ENCODE measurements around the gene MICALL2. TPM values are rescaled to one million over a fixed set of nuclear protein-coding genes. Genes with fewer than 3 reads are reported as not detected.

The MICALL2 gene
- total RNA-seq, 1 experiment from 2014 or later: 15.7 TPM

- no peaks in the 10 kb centered on the region for H3K27me3 Mint-ChIP-seq (ENCODE audit: low read depth)
- TF ChIP-seq HMGA2 (CRISPR knock-in tag; IDR thresholded peaks at IDR 0.05) (no peak), ZNF416 (CRISPR knock-in tag; IDR thresholded peaks at IDR 0.05) (no peak), NR2C2 (CRISPR knock-in tag; IDR thresholded peaks at IDR 0.05) (no peak), IRF2 (CRISPR knock-in tag; IDR thresholded peaks at IDR 0.05; ENCODE audit: borderline replicate concordance, low read depth) (no peak), RORB (CRISPR knock-in tag; IDR thresholded peaks at IDR 0.05) (no peak)
- TF ChIP-seq, protein P1, sequence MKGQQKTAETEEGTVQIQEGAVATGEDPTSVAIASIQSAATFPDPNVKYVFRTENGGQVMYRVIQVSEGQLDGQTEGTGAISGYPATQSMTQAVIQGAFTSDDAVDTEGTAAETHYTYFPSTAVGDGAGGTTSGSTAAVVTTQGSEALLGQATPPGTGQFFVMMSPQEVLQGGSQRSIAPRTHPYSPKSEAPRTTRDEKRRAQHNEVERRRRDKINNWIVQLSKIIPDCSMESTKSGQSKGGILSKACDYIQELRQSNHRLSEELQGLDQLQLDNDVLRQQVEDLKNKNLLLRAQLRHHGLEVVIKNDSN (CRISPR knock-in tag; IDR thresholded peaks at IDR 0.05): no peak
- TF ChIP-seq, protein P2, sequence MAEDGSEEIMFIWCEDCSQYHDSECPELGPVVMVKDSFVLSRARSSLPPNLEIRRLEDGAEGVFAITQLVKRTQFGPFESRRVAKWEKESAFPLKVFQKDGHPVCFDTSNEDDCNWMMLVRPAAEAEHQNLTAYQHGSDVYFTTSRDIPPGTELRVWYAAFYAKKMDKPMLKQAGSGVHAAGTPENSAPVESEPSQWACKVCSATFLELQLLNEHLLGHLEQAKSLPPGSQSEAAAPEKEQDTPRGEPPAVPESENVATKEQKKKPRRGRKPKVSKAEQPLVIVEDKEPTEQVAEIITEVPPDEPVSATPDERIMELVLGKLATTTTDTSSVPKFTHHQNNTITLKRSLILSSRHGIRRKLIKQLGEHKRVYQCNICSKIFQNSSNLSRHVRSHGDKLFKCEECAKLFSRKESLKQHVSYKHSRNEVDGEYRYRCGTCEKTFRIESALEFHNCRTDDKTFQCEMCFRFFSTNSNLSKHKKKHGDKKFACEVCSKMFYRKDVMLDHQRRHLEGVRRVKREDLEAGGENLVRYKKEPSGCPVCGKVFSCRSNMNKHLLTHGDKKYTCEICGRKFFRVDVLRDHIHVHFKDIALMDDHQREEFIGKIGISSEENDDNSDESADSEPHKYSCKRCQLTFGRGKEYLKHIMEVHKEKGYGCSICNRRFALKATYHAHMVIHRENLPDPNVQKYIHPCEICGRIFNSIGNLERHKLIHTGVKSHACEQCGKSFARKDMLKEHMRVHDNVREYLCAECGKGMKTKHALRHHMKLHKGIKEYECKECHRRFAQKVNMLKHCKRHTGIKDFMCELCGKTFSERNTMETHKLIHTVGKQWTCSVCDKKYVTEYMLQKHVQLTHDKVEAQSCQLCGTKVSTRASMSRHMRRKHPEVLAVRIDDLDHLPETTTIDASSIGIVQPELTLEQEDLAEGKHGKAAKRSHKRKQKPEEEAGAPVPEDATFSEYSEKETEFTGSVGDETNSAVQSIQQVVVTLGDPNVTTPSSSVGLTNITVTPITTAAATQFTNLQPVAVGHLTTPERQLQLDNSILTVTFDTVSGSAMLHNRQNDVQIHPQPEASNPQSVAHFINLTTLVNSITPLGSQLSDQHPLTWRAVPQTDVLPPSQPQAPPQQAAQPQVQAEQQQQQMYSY (CRISPR knock-in tag; IDR thresholded peaks at IDR 0.05): no peak
- H3K4me1 Mint-ChIP-seq: no peaks in the 10 kb centered on the region
- CTCF ChIA-PET: interaction anchor here (1.6 to 3.2 kb wide), 2 partner anchors 8 to 115 kb away, joined by 4 to 19 read pairs; partner anchors contain the start of gene TMEM184A
- POLR2A ChIA-PET: no interaction called here
- ATAC-seq: no peak
- no peaks in the 10 kb centered on the region for H3K36me3 Mint-ChIP-seq
- peaks cover 4% of the 10 kb centered on the region; the same call in 1 of the 2 replicates for H3K9me3 Mint-ChIP-seq
- DNase-seq (ENCODE audit: low spot score): no peak
- H3K27ac Mint-ChIP-seq: no peak overlapping the region
- no peak overlapping the region for H3K4me3 Mint-ChIP-seq
These were observed 18.6 kb downstream of the MICALL2 start for GRCh38 chr7:1440620-1441019.

GRCh38 chr7:1439373-1440363, 19.6 kb downstream of the MICALL2 start:
- H3K27ac Mint-ChIP-seq: peak overlapping the region; percentile 72; the same call in 1 of the 2 replicates
- DNase-seq (ENCODE audit: low spot score) (no peak), ATAC-seq (no peak)
- no peaks in the 10 kb centered on the region for H3K27me3 Mint-ChIP-seq (ENCODE audit: low read depth)
- CTCF ChIA-PET: interaction anchor here (0.8 to 1.6 kb wide), 3 partner anchors 35 to 213 kb away, joined by 3 to 6 read pairs (median 4); partner anchors contain the start of gene TMEM184A
- H3K9me3 Mint-ChIP-seq: peaks cover 4% of the 10 kb centered on the region; the same call in 1 of the 2 replicates
- H3K36me3 Mint-ChIP-seq: no peaks in the 10 kb centered on the region
- TF ChIP-seq ZNF121 (CRISPR knock-in tag; IDR thresholded peaks at IDR 0.05) (no peak), MYBL2 (CRISPR knock-in tag; IDR thresholded peaks at IDR 0.05) (no peak), ZNF263 (CRISPR knock-in tag; IDR thresholded peaks at IDR 0.05; ENCODE audit: low read depth) (no peak), FOXP1 (CRISPR knock-in tag; IDR thresholded peaks at IDR 0.05; ENCODE audit: borderline replicate concordance) (no peak), ZNF396 (CRISPR knock-in tag; IDR thresholded peaks at IDR 0.05; ENCODE audit: borderline replicate concordance) (no peak), GABPB1 (CRISPR knock-in tag; IDR thresholded peaks at IDR 0.05) (no peak)
- TF ChIP-seq, protein P3, sequence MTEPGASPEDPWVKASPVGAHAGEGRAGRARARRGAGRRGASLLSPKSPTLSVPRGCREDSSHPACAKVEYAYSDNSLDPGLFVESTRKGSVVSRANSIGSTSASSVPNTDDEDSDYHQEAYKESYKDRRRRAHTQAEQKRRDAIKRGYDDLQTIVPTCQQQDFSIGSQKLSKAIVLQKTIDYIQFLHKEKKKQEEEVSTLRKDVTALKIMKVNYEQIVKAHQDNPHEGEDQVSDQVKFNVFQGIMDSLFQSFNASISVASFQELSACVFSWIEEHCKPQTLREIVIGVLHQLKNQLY (CRISPR knock-in tag; IDR thresholded peaks at IDR 0.05): no peak
- no peaks in the 10 kb centered on the region for H3K4me1 Mint-ChIP-seq
- no peak overlapping the region for H3K4me3 Mint-ChIP-seq
- POLR2A ChIA-PET: no interaction called here

DNA sequence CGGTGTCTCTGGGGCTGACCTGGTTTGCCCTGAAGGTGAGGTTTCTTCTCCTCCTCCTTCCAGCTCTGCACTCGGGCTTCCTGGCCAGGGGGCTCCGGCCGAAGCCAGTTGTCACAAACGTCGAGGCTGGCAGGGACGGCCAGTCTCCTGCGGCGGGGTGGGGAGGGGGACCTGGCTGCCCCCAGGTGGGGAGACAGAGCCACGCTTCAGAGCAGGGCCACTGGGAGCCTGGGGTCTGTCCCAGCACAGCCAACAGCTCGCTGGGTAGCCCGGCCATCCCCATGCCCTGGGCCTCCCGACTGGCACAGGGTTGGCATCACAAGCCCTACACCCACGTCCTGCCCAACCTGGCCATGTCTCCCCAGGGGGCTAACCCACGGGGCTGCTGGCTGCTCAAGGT, 20.4 kb downstream of the MICALL2 start:
- no peaks in the 10 kb centered on the region for H3K36me3 Mint-ChIP-seq
- CTCF ChIA-PET: interaction anchor here (0.8 to 1.6 kb wide), 2 partner anchors 213 to 263 kb away, joined by 3 to 4 read pairs; no protein-coding TSS in a partner anchor
- H3K27ac Mint-ChIP-seq: no peak overlapping the region
- no peak overlapping the region for H3K4me3 Mint-ChIP-seq
- POLR2A ChIA-PET: no interaction called here
- H3K9me3 Mint-ChIP-seq: peaks cover 4% of the 10 kb centered on the region; the same call in 1 of the 2 replicates
- no peaks in the 10 kb centered on the region for H3K4me1 Mint-ChIP-seq
- H3K27me3 Mint-ChIP-seq (ENCODE audit: low read depth): no peaks in the 10 kb centered on the region
- DNase-seq (ENCODE audit: low spot score) (no peak), ATAC-seq (no peak)
- TF ChIP-seq FOXP1 (CRISPR knock-in tag; IDR thresholded peaks at IDR 0.05; ENCODE audit: borderline replicate concordance): no peak
- no peak for TF ChIP-seq ETV6 (CRISPR knock-in tag; IDR thresholded peaks at IDR 0.05)
- TF ChIP-seq MYBL2 (CRISPR knock-in tag; IDR thresholded peaks at IDR 0.05): no peak
- no peak for TF ChIP-seq ZNF138 (CRISPR knock-in tag; conservative IDR thresholded peaks at IDR 0.05)
- TF ChIP-seq NFYB (CRISPR knock-in tag; conservative IDR thresholded peaks at IDR 0.05; ENCODE audit: low read depth): no peak
- TF ChIP-seq, protein P4, sequence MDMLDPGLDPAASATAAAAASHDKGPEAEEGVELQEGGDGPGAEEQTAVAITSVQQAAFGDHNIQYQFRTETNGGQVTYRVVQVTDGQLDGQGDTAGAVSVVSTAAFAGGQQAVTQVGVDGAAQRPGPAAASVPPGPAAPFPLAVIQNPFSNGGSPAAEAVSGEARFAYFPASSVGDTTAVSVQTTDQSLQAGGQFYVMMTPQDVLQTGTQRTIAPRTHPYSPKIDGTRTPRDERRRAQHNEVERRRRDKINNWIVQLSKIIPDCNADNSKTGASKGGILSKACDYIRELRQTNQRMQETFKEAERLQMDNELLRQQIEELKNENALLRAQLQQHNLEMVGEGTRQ (CRISPR knock-in tag; IDR thresholded peaks at IDR 0.05): no peak
- TF ChIP-seq, protein P5, sequence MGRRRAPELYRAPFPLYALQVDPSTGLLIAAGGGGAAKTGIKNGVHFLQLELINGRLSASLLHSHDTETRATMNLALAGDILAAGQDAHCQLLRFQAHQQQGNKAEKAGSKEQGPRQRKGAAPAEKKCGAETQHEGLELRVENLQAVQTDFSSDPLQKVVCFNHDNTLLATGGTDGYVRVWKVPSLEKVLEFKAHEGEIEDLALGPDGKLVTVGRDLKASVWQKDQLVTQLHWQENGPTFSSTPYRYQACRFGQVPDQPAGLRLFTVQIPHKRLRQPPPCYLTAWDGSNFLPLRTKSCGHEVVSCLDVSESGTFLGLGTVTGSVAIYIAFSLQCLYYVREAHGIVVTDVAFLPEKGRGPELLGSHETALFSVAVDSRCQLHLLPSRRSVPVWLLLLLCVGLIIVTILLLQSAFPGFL (CRISPR knock-in tag; IDR thresholded peaks at IDR 0.05; ENCODE audit: borderline replicate concordance): no peak
- no peak for TF ChIP-seq TCF7 (CRISPR knock-in tag; IDR thresholded peaks at IDR 0.05; ENCODE audit: low read depth)
- no peak for TF ChIP-seq GABPB1 (CRISPR knock-in tag; IDR thresholded peaks at IDR 0.05)
- no peak for TF ChIP-seq NR2C2 (CRISPR knock-in tag; IDR thresholded peaks at IDR 0.05)
- TF ChIP-seq TEAD4 (CRISPR knock-in tag; IDR thresholded peaks at IDR 0.05): no peak
- TF ChIP-seq FOXJ3 (CRISPR knock-in tag; IDR thresholded peaks at IDR 0.05; ENCODE audit: borderline replicate concordance): no peak
